Heart right ventricle (tissue), 16 donors: Measurements from ENCODE around the gene STXBP4. TPM values are rescaled to one million over a fixed set of nuclear protein-coding genes. Genes with fewer than 3 reads are reported as not detected.
A peak's percentile ranks its signal among the peaks of the same experiment; 100 is the strongest.

Source experiments
- ATAC-seq, 8 donors: fragments of 200-7000 bp; cut with Tn5 transposase; one replicate each; pipeline ENCODE4 v1.9.1; 2020; ENCODE audit warnings: mild to moderate bottlenecking in 8 of 8, moderate library complexity in 8 of 8, moderate number of reproducible peaks in 1 of 8
- DNase-seq, 2 donors: peaks; one replicate each; pipeline ENCODE4 v3.0.0-alpha.2; 2020
- H3K27ac ChIP-seq, 10 donors: fragments of 200-600 bp; sonication (generic) in 2 of 10; one replicate each; pipeline versions ENCODE4 v1.5.0 to v1.8.0; 2020 to 2022; ENCODE audit warnings: mild to moderate bottlenecking in 3 of 10
- H3K27me3 ChIP-seq, 7 donors: fragments of 200-600 bp; one replicate each; pipeline ENCODE4 v1.8.0; 2021 to 2022; ENCODE audit warnings: mild to moderate bottlenecking in 2 of 7
- H3K36me3 ChIP-seq, 9 donors: fragments of 200-600 bp; sonication (generic) in 1 of 9; one replicate each; pipeline versions ENCODE4 v1.5.0 to v1.8.0; 2020 to 2022; ENCODE audit warnings: mild to moderate bottlenecking in 2 of 9
- H3K4me1 ChIP-seq, 9 donors: fragments of 200-600 bp; sonication (generic) in 1 of 9; one replicate each; pipeline versions ENCODE4 v1.5.0 to v1.8.0; 2020 to 2022; ENCODE audit warnings: mild to moderate bottlenecking in 4 of 9
- H3K4me3 ChIP-seq, 10 donors: fragments of 200-600 bp; sonication (generic) in 2 of 10; one replicate each; pipeline versions ENCODE4 v1.5.0 to v1.8.0; 2020 to 2022; ENCODE audit warnings: mild to moderate bottlenecking in 7 of 10, moderate library complexity in 2 of 10
- H3K9me3 ChIP-seq, 11 donors: fragments of 200-600 bp in 10 of 11; sonication (generic) in 2 of 11; one replicate each; pipeline versions ENCODE4 v1.5.0 to v1.8.0; 2013 to 2022; ENCODE audit warnings: mild to moderate bottlenecking in 2 of 11, control low read depth in 1 of 11, moderate library complexity in 1 of 11
- CTCF ChIP-seq, 9 donors: fragments of 200-600 bp; sonication (generic) in 2 of 9; IDR thresholded peaks; one replicate each; pipeline versions ENCODE4 v1.5.0 to v1.8.0; 2021 to 2022; ENCODE audit warnings: antibody characterized with exemption in 9 of 9, mild to moderate bottlenecking in 5 of 9, moderate library complexity in 1 of 9
- WGBS, 2 donors: extraction: QIAGEN DNeasy Blood & Tissue Kit; methylation state at CpG; one replicate each; pipeline ENCODE4 v1.1.7; 2013; ENCODE audit warnings: inconsistent platforms in 1 of 2; 5-methylcytosine and 5-hydroxymethylcytosine counted together
- intact Hi-C, 10 donors: fragments of 100-400 bp; cut with DNase I; formaldehyde crosslinking; loops; one replicate each; pipeline versions ENCODE4 v1.11.1 to v1.14.2; 2022
- long read RNA-seq, 3 donors: library from polyadenylated mRNA; unstranded; transcript quantifications; one replicate each; pipeline ENCODE4 v2.0.0, GENCODE V29; 2020 to 2021
- polyA plus RNA-seq, 2 donors: library from polyadenylated mRNA; stranded (reverse); fragments of 200-250 nt; gene quantifications; one replicate each; pipeline ENCODE4 v1.2.3, GENCODE V29; 2013
- total RNA-seq, 10 donors: library from RNA; stranded (reverse); fragmentation: NEBNext Ultra II Directional in 3 of 10; extraction: Animal tissue kit (Norgen Biotek cat#: 25700) in 3 of 10; gene quantifications; one replicate each; pipeline versions ENCODE4 v1.2.1 to v1.2.4, GENCODE V29; 2021 to 2023
- donor health status: Arrhythmogenic right ventricular cardiomyopathy.
- donor health status: ischemic (EF 13 %, LVEDD 7.1; RV severe dilation, severe dysfunction).
- donor health status: healthy with polysubstance abuse.
- donor health status: DM: no; HTN: yes; CAD: no.
- donor health status: DM: no; HTN: no; CAD: no.
- donor health status: ischemic (EF 25% LVEDD 6.9; RV normal size, moderate dysfunction).
- donor health status: ischemic (EF 25% LVEDD 5.7; RV mildly dilated, moderate dysfunction).
- donor health status: healthy.
- donor health status: DM: yes; HTN: yes; CAD: no.
- donor health status: Ischemic cardiomyopathy.
- donor health status: ischemic (EF 35%, LVEDD 5.7; RV mildly dilated, moderate dysfunction).
- donor health status: nonischemic (EF 11% LVEDD 7.7; RV severe dilation, severe dysfunction).
- donor health status: DM: yes; HTN: yes; CAD: no.
- donor health status: PGD.
- donor health status: ischemic (EF 29% LVEDD 5.4; RV normal size, mild dysfunction).
- donor health status: nonischemic (EF 23%, LVEDD 6.1; RV moderate dilation, normal function).

Gene STXBP4
- total RNA-seq, result 1 to 10 TPM; 3.4 to 8.3 (median 5.1) TPM
- polyA plus RNA-seq, result 1 to 10 TPM in 1 of 2 donors, under 1 TPM in 1; 0.77 to 1.0 TPM
- long read RNA-seq, donor 1, partial matches to known transcripts, result 4 of 5 reads
- long read RNA-seq, donor 1, other reads (novel, unspliced or antisense), result 1 of 5 reads
- long read RNA-seq, donor 2, partial matches to known transcripts, result 3 of 4 reads
- long read RNA-seq, donor 2, other reads (novel, unspliced or antisense), result 1 of 4 reads
- long read RNA-seq, donor 3, full-length matches to known transcripts, result 1 of 8 reads
- long read RNA-seq, donor 3, partial matches to known transcripts, result 0 of 8 reads
- long read RNA-seq, donor 3, other reads (novel, unspliced or antisense), result 7 of 8 reads

- Histone ChIP-seq H3K4me3 (peak within 1 kb of the TSS; percentile 75 to 98 (median 84)), H3K9me3 (no peaks in the 10 kb centered on the region), H3K27ac (peak within 1 kb of the TSS; percentile 51 to 91 (median 86)), H3K36me3 (peaks cover 0 to 22% (median 12%) of the 10 kb centered on the region in 9 donors), H3K27me3 (no peaks in the 10 kb centered on the region), H3K4me1 (peaks cover 3 to 32% (median 26%) of the 10 kb centered on the region in 9 donors)
- ATAC-seq (peak; percentile 99 to 100 (median 99)), DNase-seq (peak; percentile 94 to 95)
- peak in 7 of 9 donors; percentile 16 to 64 (median 49) for TF ChIP-seq CTCF (IDR thresholded peaks at IDR 0.05)
- intact Hi-C loops, result no loop called here
- 0 to 1% methylated on average over 57 of the region's 57 CpGs for WGBS, 2 donors
Measured at GRCh38 chr17:54968262-54968987, at the start of gene STXBP4, which contains the start of gene COX11. Gene STXBP4, plus strand, starts transcription at chr17:54968765. Its CDS starts 17,455 bp downstream, at chr17:54986220. Gene COX11, minus strand, starts transcription at chr17:54968654. Its CDS starts 8 bp downstream, at chr17:54968646.

- peaks cover 0 to 13% (median 0%) of the 10 kb centered on the region in 11 donors for H3K9me3 ChIP-seq
- H3K4me3 ChIP-seq, result no peak overlapping the region
- H3K27me3 ChIP-seq, result no peaks in the 10 kb centered on the region
- H3K4me1 ChIP-seq, result no peaks in the 10 kb centered on the region
- DNase-seq (no peak), ATAC-seq (no peak)
- TF ChIP-seq CTCF (IDR thresholded peaks at IDR 0.05), result no peak
- intact Hi-C loops, result no loop called here
- H3K27ac ChIP-seq, result no peak overlapping the region
- H3K36me3 ChIP-seq, result peaks cover 0 to 43% (median 14%) of the 10 kb centered on the region in 9 donors
Measured at GRCh38 chr17:54919425-54919824, 49.1 kb upstream of the STXBP4 start.

GRCh38 chr17:54920819-54921218 lies 47.7 kb upstream of the STXBP4 start:
- no peak for TF ChIP-seq CTCF (IDR thresholded peaks at IDR 0.05)
- Histone ChIP-seq H3K36me3 (peaks cover 0 to 29% (median 2%) of the 10 kb centered on the region in 9 donors), H3K4me1 (no peaks in the 10 kb centered on the region), H3K9me3 (peaks cover 0 to 13% (median 0%) of the 10 kb centered on the region in 11 donors), H3K27me3 (no peaks in the 10 kb centered on the region), H3K27ac (no peak overlapping the region), H3K4me3 (no peak overlapping the region)
- intact Hi-C loops, result no loop called here
- ATAC-seq (no peak), DNase-seq (no peak)
- WGBS, 2 donors, result 82 to 88% methylated on average over 6 of the region's 6 CpGs

GRCh38 chr17:54924405-54924804 lies 44.2 kb upstream of the STXBP4 start:
- Histone ChIP-seq H3K27ac (no peak overlapping the region), H3K4me1 (no peaks in the 10 kb centered on the region), H3K36me3 (no peaks in the 10 kb centered on the region), H3K4me3 (no peak overlapping the region), H3K9me3 (no peaks in the 10 kb centered on the region), H3K27me3 (no peaks in the 10 kb centered on the region)
- WGBS, 2 donors, result 86% methylated on average over 5 of the region's 5 CpGs
- no peak for ATAC-seq
- intact Hi-C loops, result no loop called here
- no peak for TF ChIP-seq CTCF (IDR thresholded peaks at IDR 0.05)
- no peak for DNase-seq
